Measurements from ENCODE around the gene NFX1.
"Not testable (repeated sequence)": the region's sequence is repeated elsewhere in the genome, so short reads cannot be mapped to it uniquely, and the experiment has no call there.

Gene NFX1

GRCh38 chr9:33304362-33304761 is 14.0 kb downstream of the NFX1 start:
- no peak for TF ChIP-seq CTCF (IDR thresholded peaks at IDR 0.05; ENCODE audit: low read depth, low read length, missing control alignments)
- no peak overlapping the region for H3K4me3 ChIP-seq (replicated peaks; ENCODE audit: low read depth, low read length)
- DNase-seq (ENCODE audit: extremely low read depth, low read depth) = no peak

- TF ChIP-seq CTCF (IDR thresholded peaks at IDR 0.05; ENCODE audit: low read depth, low read length, missing control alignments) = no peak
- DNase-seq (ENCODE audit: extremely low read depth, low read depth) = no peak
- H3K4me3 ChIP-seq (replicated peaks; ENCODE audit: low read depth, low read length) = no peak overlapping the region
Observed at GRCh38 chr9:33306037-33306436, 15.7 kb downstream of the NFX1 start.

- H3K4me3 ChIP-seq (replicated peaks; ENCODE audit: low read depth, low read length) = no peak overlapping the region
- DNase-seq (ENCODE audit: extremely low read depth, low read depth) = no peak
- TF ChIP-seq CTCF (IDR thresholded peaks at IDR 0.05; ENCODE audit: low read depth, low read length, missing control alignments) = no peak
Observed at GRCh38 chr9:33307067-33307466, 16.8 kb downstream of the NFX1 start.

- DNase-seq (ENCODE audit: extremely low read depth, low read depth) = no peak
- no peak for TF ChIP-seq CTCF (IDR thresholded peaks at IDR 0.05; ENCODE audit: low read depth, low read length, missing control alignments)
- no peak overlapping the region for H3K4me3 ChIP-seq (replicated peaks; ENCODE audit: low read depth, low read length)
Observed at GRCh38 chr9:33309903-33310302, 19.6 kb downstream of the NFX1 start.

- no peak for DNase-seq (ENCODE audit: extremely low read depth, low read depth)
- H3K4me3 ChIP-seq (replicated peaks; ENCODE audit: low read depth, low read length) = no peak overlapping the region
- no peak for TF ChIP-seq CTCF (IDR thresholded peaks at IDR 0.05; ENCODE audit: low read depth, low read length, missing control alignments)
Observed at GRCh38 chr9:33310748-33311147, 20.4 kb downstream of the NFX1 start.

- DNase-seq (ENCODE audit: extremely low read depth, low read depth) = no peak
- no peak overlapping the region for H3K4me3 ChIP-seq (replicated peaks; ENCODE audit: low read depth, low read length)
- TF ChIP-seq CTCF (IDR thresholded peaks at IDR 0.05; ENCODE audit: low read depth, low read length, missing control alignments) = no peak
Observed at GRCh38 chr9:33311953-33312352, 21.6 kb downstream of the NFX1 start.

GRCh38 chr9:33315371-33315770 is 25.1 kb downstream of the NFX1 start:
- H3K4me3 ChIP-seq (replicated peaks; ENCODE audit: low read depth, low read length) = no peak overlapping the region
- DNase-seq (ENCODE audit: extremely low read depth, low read depth) = no peak

GRCh38 chr9:33317136-33317535 is 26.8 kb downstream of the NFX1 start:
- not testable (repeated sequence) for H3K4me3 ChIP-seq (replicated peaks; ENCODE audit: low read depth, low read length); DNase-seq (ENCODE audit: extremely low read depth, low read depth)

More at GRCh38 chr9:33315371-33315770, 25.1 kb downstream of the NFX1 start:
- TF ChIP-seq CTCF (IDR thresholded peaks at IDR 0.05; ENCODE audit: low read depth, low read length, missing control alignments) = no peak

Data from HFF-Myc (cell line).